ENCODE data around the gene ATXN10. TPM values are rescaled to one million over a fixed set of nuclear protein-coding genes. Genes with fewer than 3 reads are reported as not detected.

The ATXN10 gene
- total RNA-seq, 1 donor from 2014 or later: 117 TPM

DNA sequence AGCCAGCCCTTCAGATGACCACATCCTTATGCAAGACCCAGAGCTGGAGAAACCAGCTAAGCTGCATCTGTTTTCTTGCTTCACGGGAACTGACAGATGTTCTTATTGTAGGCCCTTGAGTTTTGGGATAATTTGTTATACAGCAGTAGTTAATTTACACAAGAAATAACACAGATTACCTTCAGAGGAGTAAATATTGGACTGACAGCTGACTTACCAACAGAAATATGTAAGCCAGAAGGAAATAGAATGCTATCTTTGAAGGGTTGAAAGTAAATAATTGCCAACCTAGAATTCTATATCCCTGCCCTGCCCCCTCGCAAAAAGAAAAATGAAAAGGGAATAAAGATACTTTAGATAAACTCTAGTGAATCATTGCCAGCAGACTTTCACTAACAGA is 181.2 kb downstream of the ATXN10 start:
- Mint-ChIP-seq H3K27ac (ENCODE audit: unreplicated experiment) (no peak overlapping the region), H3K9me3 (ENCODE audit: low read depth) (peaks cover 24% of the 10 kb centered on the region), H3K4me1 (ENCODE audit: low read depth) (no peaks in the 10 kb centered on the region), H3K4me3 (ENCODE audit: unreplicated experiment) (no peak overlapping the region), H3K27me3 (ENCODE audit: low read depth) (no peaks in the 10 kb centered on the region), H3K36me3 (ENCODE audit: low read depth) (peaks cover 53% of the 10 kb centered on the region)
- TF ChIP-seq, protein P1, sequence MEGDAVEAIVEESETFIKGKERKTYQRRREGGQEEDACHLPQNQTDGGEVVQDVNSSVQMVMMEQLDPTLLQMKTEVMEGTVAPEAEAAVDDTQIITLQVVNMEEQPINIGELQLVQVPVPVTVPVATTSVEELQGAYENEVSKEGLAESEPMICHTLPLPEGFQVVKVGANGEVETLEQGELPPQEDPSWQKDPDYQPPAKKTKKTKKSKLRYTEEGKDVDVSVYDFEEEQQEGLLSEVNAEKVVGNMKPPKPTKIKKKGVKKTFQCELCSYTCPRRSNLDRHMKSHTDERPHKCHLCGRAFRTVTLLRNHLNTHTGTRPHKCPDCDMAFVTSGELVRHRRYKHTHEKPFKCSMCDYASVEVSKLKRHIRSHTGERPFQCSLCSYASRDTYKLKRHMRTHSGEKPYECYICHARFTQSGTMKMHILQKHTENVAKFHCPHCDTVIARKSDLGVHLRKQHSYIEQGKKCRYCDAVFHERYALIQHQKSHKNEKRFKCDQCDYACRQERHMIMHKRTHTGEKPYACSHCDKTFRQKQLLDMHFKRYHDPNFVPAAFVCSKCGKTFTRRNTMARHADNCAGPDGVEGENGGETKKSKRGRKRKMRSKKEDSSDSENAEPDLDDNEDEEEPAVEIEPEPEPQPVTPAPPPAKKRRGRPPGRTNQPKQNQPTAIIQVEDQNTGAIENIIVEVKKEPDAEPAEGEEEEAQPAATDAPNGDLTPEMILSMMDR (IDR thresholded peaks at IDR 0.05): no peak
- no peak for DNase-seq (ENCODE audit: low spot score)

DNA sequence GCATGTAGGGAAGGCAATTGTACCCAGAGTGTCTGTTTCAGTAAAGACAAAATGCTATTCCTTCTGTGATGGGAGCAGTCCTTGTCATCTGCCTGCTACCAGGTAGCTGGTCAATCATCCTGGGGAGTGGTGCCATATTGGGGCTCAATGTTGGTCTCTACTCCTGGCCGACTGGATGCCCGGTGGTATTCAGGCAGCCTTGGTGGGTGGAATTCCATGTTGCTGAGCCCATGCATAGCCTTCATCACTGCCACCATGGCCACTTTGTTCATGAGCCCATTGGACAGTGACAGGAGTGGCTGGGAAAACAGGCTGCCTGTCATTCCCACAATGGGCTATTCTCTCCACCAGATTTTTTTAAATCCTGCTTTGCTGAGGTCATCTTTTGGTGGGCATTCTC is 184.3 kb downstream of the ATXN10 start:
- Mint-ChIP-seq H3K36me3 (ENCODE audit: low read depth) (peaks cover 33% of the 10 kb centered on the region), H3K9me3 (ENCODE audit: low read depth) (peaks cover 20% of the 10 kb centered on the region), H3K27me3 (ENCODE audit: low read depth) (no peaks in the 10 kb centered on the region), H3K27ac (ENCODE audit: unreplicated experiment) (no peak overlapping the region), H3K4me1 (ENCODE audit: low read depth) (no peaks in the 10 kb centered on the region), H3K4me3 (ENCODE audit: unreplicated experiment) (no peak overlapping the region)
- DNase-seq (ENCODE audit: low spot score): no peak
- TF ChIP-seq, protein P1 (IDR thresholded peaks at IDR 0.05): no peak

DNA sequence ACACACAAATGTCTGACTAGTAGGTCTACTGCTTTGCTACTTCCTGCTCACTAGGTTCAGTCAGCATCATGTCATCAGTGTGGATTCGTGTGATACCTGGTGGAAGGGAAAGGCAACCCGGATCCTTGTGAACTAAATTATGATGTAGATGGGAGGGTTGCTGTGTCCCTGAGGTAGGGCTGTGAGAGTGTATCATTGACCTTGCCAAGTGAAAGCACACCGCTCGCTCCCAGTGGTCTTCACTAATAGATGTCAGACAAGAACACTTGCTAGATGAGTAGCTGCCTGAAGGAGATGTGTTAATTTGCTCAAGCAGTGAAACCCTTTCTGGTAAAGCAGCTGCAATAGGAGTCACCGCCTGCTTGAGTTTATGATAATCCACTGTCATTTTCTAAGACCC is 185.9 kb downstream of the ATXN10 start:
- Mint-ChIP-seq H3K9me3 (ENCODE audit: low read depth) (peaks cover 13% of the 10 kb centered on the region), H3K4me3 (ENCODE audit: unreplicated experiment) (no peak overlapping the region), H3K4me1 (ENCODE audit: low read depth) (no peaks in the 10 kb centered on the region), H3K27me3 (ENCODE audit: low read depth) (no peaks in the 10 kb centered on the region), H3K27ac (ENCODE audit: unreplicated experiment) (no peak overlapping the region), H3K36me3 (ENCODE audit: low read depth) (peaks cover 23% of the 10 kb centered on the region)
- TF ChIP-seq, protein P1 (IDR thresholded peaks at IDR 0.05): no peak
- no peak for DNase-seq (ENCODE audit: low spot score)

DNA sequence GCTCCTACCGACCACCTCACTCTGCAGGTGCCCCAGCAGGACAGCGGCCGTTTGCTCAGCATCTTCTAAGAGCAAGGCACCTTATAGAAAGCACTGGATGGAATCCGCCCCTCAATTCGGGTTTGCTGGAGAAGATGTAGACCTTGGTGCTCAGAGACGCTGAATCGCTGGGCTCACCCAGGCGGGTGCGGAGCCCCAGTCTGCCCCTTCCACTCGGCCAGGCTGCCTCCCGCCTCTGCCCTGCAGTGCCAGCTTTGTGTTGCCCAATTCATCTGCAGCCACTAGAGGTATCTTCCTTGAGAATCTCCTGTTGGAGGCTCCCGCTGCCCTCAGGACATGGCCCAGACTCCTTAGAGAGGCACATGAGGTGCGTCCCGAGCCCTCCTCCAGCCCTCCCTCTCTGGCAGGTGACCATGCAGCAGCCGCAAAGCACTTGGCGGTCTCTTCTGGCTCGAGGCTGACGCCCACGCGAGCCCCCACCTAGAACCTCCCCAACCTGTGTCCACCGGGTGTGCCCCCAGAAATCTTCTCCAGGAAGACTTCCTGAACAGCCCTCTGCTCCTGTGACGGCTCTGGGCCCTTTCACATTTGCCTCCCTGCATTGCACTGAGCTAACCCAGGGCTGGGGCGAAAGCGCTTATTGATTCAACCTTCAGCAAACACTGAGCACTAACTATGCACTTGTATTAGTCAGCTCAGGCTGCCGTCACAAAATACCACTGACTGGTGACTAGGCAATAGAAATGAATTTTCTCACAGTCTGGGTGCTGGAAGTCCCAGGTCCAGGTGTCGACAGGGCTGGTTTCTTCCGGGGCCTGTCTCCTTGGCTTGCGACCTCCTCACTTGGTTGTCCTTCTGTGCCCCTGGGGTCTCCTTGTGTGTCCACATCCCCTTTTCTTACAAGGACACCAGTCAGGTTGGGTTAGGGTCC is 187.9 kb downstream of the ATXN10 start:
- H3K4me1 Mint-ChIP-seq (ENCODE audit: low read depth): peaks cover 9% of the 10 kb centered on the region
- H3K27ac Mint-ChIP-seq (ENCODE audit: unreplicated experiment): no peak overlapping the region
- H3K36me3 Mint-ChIP-seq (ENCODE audit: low read depth): peaks cover 15% of the 10 kb centered on the region
- TF ChIP-seq, protein P1 (IDR thresholded peaks at IDR 0.05): no peak
- H3K4me3 Mint-ChIP-seq (ENCODE audit: unreplicated experiment): no peak overlapping the region
- no peaks in the 10 kb centered on the region for H3K27me3 Mint-ChIP-seq (ENCODE audit: low read depth)
- H3K9me3 Mint-ChIP-seq (ENCODE audit: low read depth): peaks cover 11% of the 10 kb centered on the region
- no peak for DNase-seq (ENCODE audit: low spot score)

DNA sequence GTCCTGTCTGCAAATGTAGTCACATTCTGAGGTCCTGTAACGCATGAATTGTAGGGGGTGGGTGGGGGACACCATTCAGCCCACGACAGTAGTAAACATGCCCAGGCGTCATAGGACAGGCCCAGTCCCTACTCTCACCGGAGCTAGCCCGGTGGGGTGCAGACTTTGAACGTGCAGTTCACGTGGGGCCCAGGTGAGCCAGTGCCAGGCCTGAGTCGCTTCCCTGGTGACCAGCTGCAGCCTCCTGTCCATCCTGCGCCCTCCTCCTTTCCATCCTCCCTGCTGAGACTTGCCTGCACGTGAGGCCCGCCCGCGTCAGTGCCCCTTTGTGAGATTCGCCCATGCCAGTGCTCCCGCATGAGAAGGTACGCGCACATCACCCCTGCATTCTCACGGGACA is 188.6 kb downstream of the ATXN10 start:
- no peak for DNase-seq (ENCODE audit: low spot score)
- peaks cover 11% of the 10 kb centered on the region for H3K9me3 Mint-ChIP-seq (ENCODE audit: low read depth)
- peaks cover 13% of the 10 kb centered on the region for H3K36me3 Mint-ChIP-seq (ENCODE audit: low read depth)
- no peak overlapping the region for H3K4me3 Mint-ChIP-seq (ENCODE audit: unreplicated experiment)
- no peaks in the 10 kb centered on the region for H3K27me3 Mint-ChIP-seq (ENCODE audit: low read depth)
- H3K4me1 Mint-ChIP-seq (ENCODE audit: low read depth): peaks cover 16% of the 10 kb centered on the region
- no peak overlapping the region for H3K27ac Mint-ChIP-seq (ENCODE audit: unreplicated experiment)
- TF ChIP-seq, protein P1 (IDR thresholded peaks at IDR 0.05): no peak
